Nephron progenitor cell (in vitro differentiated cells): ENCODE data around the gene BRICD5.

Experiments used
- DNase-seq: peaks from one replicate; pipeline ENCODE4 v3.0.0; 2021
- H3K27ac Mint-ChIP-seq: 2 replicates; pipeline ENCODE4 v1.8.0; 2021; ENCODE audit warnings: mild to moderate bottlenecking, moderate library complexity, mixed read lengths
- H3K27me3 Mint-ChIP-seq: 2 replicates; pipeline ENCODE4 v1.8.0; 2021; ENCODE audit warnings: mild to moderate bottlenecking, low read depth, mixed read lengths; ENCODE audit not compliant: poor library complexity
- H3K36me3 Mint-ChIP-seq: 2 replicates; pipeline ENCODE4 v1.8.0; 2021; ENCODE audit warnings: low read depth, mixed read lengths
- H3K4me1 Mint-ChIP-seq: 2 replicates; pipeline ENCODE4 v1.8.0; 2021; ENCODE audit warnings: mixed read lengths
- H3K4me3 Mint-ChIP-seq: 2 replicates; pipeline ENCODE4 v1.8.0; 2021; ENCODE audit warnings: mild to moderate bottlenecking, moderate library complexity, mixed read lengths
- H3K9me3 Mint-ChIP-seq: 2 replicates; pipeline ENCODE4 v1.8.0; 2021; ENCODE audit warnings: mild to moderate bottlenecking, moderate library complexity, mixed read lengths
- CTCF ChIP-seq: fragments of 200-600 bp; sonication (generic); IDR thresholded peaks from 2 replicates; pipeline ENCODE4 v1.5.0; 2021; ENCODE audit warnings: antibody characterized with exemption

The BRICD5 gene

GRCh38 chr16:2179107-2179501 is 31.6 kb downstream of the BRICD5 start:
- Mint-ChIP-seq H3K9me3 (no peaks in the 10 kb centered on the region), H3K36me3 (peaks cover 23% of the 10 kb centered on the region), H3K27me3 (peaks cover 3% of the 10 kb centered on the region), H3K4me1 (no peaks in the 10 kb centered on the region), H3K27ac (no peak overlapping the region), H3K4me3 (no peak overlapping the region)
- no peak for TF ChIP-seq CTCF
- DNase-seq, result no peak

GRCh38 chr16:2178321-2179106 is 32.1 kb downstream of the BRICD5 start:
- no peak for TF ChIP-seq CTCF
- Mint-ChIP-seq H3K4me3 (no peak overlapping the region), H3K36me3 (peaks cover 23% of the 10 kb centered on the region), H3K4me1 (no peaks in the 10 kb centered on the region), H3K27ac (no peak overlapping the region), H3K9me3 (no peaks in the 10 kb centered on the region), H3K27me3 (peaks cover 3% of the 10 kb centered on the region)
- peak; percentile 59 for DNase-seq

DNA sequence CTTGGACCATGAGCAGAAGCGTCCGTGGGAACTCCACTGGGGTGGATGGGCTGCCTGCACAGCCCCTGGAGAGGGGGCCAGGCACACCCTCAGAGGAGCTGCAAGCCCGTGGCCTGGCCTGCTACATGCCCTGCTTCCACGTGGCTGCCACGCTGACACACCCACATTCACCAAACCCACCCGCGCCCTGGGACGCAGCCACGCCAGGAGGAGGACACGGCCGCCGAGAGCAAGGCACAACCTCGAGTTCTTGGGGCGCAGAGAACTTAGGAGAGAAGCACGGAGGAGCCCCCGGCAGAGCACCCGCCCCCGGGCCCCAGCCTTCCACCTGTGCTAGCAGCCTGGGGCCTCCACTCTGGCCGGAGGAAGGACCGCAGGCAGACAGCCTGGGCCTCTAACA is 33.1 kb downstream of the BRICD5 start:
- Mint-ChIP-seq H3K4me3 (no peak overlapping the region), H3K9me3 (no peaks in the 10 kb centered on the region)
- no peak for TF ChIP-seq CTCF

GRCh38 chr16:2177101-2177500 is 33.6 kb downstream of the BRICD5 start:
- Mint-ChIP-seq H3K27me3 (peaks cover 3% of the 10 kb centered on the region), H3K9me3 (no peaks in the 10 kb centered on the region), H3K27ac (no peak overlapping the region), H3K4me3 (no peak overlapping the region), H3K4me1 (no peaks in the 10 kb centered on the region), H3K36me3 (peaks cover 19% of the 10 kb centered on the region)
- no peak for DNase-seq
- TF ChIP-seq CTCF, result no peak

More for the DNA sequence above, 33.1 kb downstream of the BRICD5 start:
- no peaks in the 10 kb centered on the region for H3K4me1 Mint-ChIP-seq
- DNase-seq, result no peak
- peaks cover 23% of the 10 kb centered on the region for H3K36me3 Mint-ChIP-seq
- H3K27ac Mint-ChIP-seq, result no peak overlapping the region
- H3K27me3 Mint-ChIP-seq, result peaks cover 3% of the 10 kb centered on the region

DNA sequence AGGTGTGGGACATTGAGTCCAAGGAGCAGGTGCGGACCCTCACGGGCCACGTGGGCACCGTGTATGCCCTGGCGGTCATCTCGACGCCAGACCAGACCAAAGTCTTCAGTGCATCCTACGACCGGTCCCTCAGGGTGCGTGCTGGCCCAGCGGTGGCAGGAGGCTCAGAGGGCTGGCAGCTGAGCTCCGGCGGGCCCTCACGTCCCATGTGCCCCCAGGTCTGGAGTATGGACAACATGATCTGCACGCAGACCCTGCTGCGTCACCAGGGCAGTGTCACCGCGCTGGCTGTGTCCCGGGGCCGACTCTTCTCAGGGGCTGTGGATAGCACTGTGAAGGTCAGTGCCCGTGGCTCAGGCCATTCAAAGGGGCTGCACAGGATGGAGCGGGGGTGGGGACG is 34.6 kb downstream of the BRICD5 start:
- no peak for TF ChIP-seq CTCF
- no peak overlapping the region for H3K27ac Mint-ChIP-seq
- H3K9me3 Mint-ChIP-seq, result no peaks in the 10 kb centered on the region
- H3K27me3 Mint-ChIP-seq, result peaks cover under 1% of the 10 kb centered on the region
- peaks cover 14% of the 10 kb centered on the region for H3K36me3 Mint-ChIP-seq
- H3K4me1 Mint-ChIP-seq, result no peaks in the 10 kb centered on the region
- no peak overlapping the region for H3K4me3 Mint-ChIP-seq
- DNase-seq, result no peak

DNA sequence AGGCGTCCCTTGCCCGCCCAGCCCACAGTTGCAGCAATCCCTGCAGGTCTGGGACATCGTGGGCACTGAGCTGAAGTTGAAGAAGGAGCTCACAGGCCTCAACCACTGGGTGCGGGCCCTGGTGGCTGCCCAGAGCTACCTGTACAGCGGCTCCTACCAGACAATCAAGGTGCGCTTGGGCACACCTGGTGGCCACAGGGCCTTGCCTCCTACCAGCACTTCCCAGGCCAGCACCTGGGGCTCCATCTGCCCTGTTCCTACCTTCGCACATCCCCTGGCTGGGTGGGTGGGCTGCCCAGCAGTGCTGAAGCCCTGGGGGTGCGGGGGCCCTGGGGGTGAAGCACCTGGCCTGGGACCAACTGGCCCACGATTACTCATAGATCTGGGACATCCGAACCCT is 35.2 kb downstream of the BRICD5 start:
- TF ChIP-seq CTCF, result no peak
- Mint-ChIP-seq H3K4me3 (no peak overlapping the region), H3K4me1 (no peaks in the 10 kb centered on the region), H3K9me3 (no peaks in the 10 kb centered on the region), H3K27me3 (no peaks in the 10 kb centered on the region), H3K27ac (no peak overlapping the region), H3K36me3 (peaks cover 14% of the 10 kb centered on the region)
- DNase-seq, result no peak
